Measurements from ENCODE around the gene CDC7. TPM values are rescaled to one million over a fixed set of nuclear protein-coding genes. Genes with fewer than 3 reads are reported as not detected.

Gene CDC7
- total RNA-seq, 1 experiment from 2014 or later: 24.5 TPM

GRCh38 chr1:91548376-91549040 is 47.9 kb downstream of the CDC7 start:
- Histone ChIP-seq H3K4me1 (ENCODE audit: control insufficient read depth in 1 of 2, insufficient read depth in 2 of 2, low read length in 2 of 2) (no peaks in the 10 kb centered on the region), H3K4me3 (replicated peaks in 1 of 2; ENCODE audit: low read depth in 1 of 2, low read length in 2 of 2) (no peak overlapping the region), H2AFZ (ENCODE audit: low read depth, low read length, poor library complexity, severe bottlenecking) (no peak overlapping the region), H4K20me1 (ENCODE audit: insufficient read depth) (no peaks in the 10 kb centered on the region), H3K79me2 (ENCODE audit: insufficient read depth, low read length) (no peaks in the 10 kb centered on the region), H3K27me3 (ENCODE audit: insufficient read depth, low read length) (no peaks in the 10 kb centered on the region), H3K9me3 (ENCODE audit: control insufficient read depth in 1 of 2, insufficient read depth in 1 of 2, low read depth in 1 of 2, low read length in 2 of 2) (peaks cover 0 to 4% of the 10 kb centered on the region in 2 experiments; a peak in 1 of 4 replicates), H3K36me3 (ENCODE audit: control insufficient read depth in 1 of 2, insufficient read depth in 2 of 2, low read length in 2 of 2) (no peaks in the 10 kb centered on the region), H3K9me2 (ENCODE audit: insufficient read depth) (no peaks in the 10 kb centered on the region), H3K27ac (ENCODE audit: low read depth, low read length) (no peak overlapping the region), H3K9ac (ENCODE audit: low read length) (no peak overlapping the region), H3K4me2 (ENCODE audit: low read length) (no peak overlapping the region)
- ChIA-PET CTCF (no interaction called here), RAD21 (ENCODE audit: low non-redundant PET in 1 of 2, low total read pairs in 2 of 2, uncharacterized antibody in 2 of 2, unreplicated experiment in 2 of 2) (no interaction called here), POLR2A (no interaction called here)
- ATAC-seq: no peak
- BruUV-seq (replicated peaks): no TSS peak
- intact Hi-C loops (cut with micrococcal nuclease): no loop called here
- TF ChIP-seq ZNF274 (IDR thresholded peaks at IDR 0.05; ENCODE audit: low read depth, low read length) (no peak), RAD21 (IDR thresholded peaks at IDR 0.05; ENCODE audit: low read depth) (no peak), ZBTB33 (IDR thresholded peaks at IDR 0.05; ENCODE audit: extremely low read depth, insufficient replicate concordance, low read length) (no peak), JUND (IDR thresholded peaks at IDR 0.05) (no peak), SIN3A (IDR thresholded peaks at IDR 0.05; ENCODE audit: low read depth) (no peak), YY1 (IDR thresholded peaks at IDR 0.05; ENCODE audit: extremely low read depth, insufficient replicate concordance, low read depth, low read length) (no peak), ELF1 (IDR thresholded peaks at IDR 0.05; ENCODE audit: borderline replicate concordance, low read depth) (no peak), ZFX (IDR thresholded peaks at IDR 0.05) (no peak), EZH2phosphoT487 (IDR thresholded peaks at IDR 0.05; ENCODE audit: borderline replicate concordance) (no peak)
- TF ChIP-seq, protein P1, sequence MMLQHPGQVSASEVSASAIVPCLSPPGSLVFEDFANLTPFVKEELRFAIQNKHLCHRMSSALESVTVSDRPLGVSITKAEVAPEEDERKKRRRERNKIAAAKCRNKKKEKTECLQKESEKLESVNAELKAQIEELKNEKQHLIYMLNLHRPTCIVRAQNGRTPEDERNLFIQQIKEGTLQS (IDR thresholded peaks at IDR 0.05): no peak
- TF ChIP-seq, protein P2, sequence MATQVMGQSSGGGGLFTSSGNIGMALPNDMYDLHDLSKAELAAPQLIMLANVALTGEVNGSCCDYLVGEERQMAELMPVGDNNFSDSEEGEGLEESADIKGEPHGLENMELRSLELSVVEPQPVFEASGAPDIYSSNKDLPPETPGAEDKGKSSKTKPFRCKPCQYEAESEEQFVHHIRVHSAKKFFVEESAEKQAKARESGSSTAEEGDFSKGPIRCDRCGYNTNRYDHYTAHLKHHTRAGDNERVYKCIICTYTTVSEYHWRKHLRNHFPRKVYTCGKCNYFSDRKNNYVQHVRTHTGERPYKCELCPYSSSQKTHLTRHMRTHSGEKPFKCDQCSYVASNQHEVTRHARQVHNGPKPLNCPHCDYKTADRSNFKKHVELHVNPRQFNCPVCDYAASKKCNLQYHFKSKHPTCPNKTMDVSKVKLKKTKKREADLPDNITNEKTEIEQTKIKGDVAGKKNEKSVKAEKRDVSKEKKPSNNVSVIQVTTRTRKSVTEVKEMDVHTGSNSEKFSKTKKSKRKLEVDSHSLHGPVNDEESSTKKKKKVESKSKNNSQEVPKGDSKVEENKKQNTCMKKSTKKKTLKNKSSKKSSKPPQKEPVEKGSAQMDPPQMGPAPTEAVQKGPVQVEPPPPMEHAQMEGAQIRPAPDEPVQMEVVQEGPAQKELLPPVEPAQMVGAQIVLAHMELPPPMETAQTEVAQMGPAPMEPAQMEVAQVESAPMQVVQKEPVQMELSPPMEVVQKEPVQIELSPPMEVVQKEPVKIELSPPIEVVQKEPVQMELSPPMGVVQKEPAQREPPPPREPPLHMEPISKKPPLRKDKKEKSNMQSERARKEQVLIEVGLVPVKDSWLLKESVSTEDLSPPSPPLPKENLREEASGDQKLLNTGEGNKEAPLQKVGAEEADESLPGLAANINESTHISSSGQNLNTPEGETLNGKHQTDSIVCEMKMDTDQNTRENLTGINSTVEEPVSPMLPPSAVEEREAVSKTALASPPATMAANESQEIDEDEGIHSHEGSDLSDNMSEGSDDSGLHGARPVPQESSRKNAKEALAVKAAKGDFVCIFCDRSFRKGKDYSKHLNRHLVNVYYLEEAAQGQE (IDR thresholded peaks at IDR 0.05; ENCODE audit: low read depth): no peak
- no peak for DNase-seq (ENCODE audit: low read depth, low spot score)

Data from HCT116 (cell line).